ENCODE data around the gene TPD52L2.
"Not testable (repeated sequence)": the region's sequence is repeated elsewhere in the genome, so short reads cannot be mapped to it uniquely, and the experiment has no call there.

The TPD52L2 gene

DNA sequence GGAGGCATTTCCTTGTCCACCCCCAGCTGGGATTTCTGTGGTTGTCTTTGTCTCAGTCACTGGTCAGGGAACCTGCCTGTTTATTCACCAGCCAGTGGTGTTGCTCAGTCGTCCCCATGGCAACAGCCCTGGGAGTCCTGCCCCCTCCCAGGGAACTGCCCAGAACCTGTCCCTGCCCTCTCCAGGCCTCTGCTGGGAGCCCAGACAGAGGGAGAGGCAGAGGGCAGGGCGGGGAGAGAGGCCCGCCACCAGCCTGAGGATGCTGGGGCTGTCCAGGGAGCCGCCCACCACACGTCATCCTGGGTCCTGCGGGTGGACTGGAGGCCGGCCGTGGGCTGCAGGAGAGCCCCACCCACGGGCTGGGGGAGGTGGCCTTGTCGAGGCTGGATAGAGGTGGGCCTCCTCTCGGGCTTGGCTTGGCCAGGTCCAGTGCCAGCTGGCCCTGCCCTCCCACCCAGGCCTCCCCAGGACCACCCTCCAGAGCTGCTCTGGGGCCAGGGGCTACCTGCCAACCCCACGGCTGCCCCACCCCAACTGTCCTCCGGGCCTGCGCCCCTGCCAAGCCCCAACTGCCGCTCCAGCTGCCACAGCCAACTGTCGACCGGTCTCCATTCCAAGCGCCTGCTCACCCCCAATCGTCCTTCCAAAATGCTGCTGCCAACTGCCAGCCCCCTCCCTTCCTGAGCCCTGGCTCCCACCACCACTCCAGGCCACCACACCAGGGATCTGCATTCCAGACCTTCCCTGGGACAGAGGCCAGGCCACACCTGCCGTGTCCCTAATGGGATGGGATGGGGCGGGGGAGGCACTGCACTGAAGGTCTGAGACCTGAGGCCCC is 29.8 kb upstream of the TPD52L2 start:
- no peak for DNase-seq (ENCODE audit: low read depth)

DNA sequence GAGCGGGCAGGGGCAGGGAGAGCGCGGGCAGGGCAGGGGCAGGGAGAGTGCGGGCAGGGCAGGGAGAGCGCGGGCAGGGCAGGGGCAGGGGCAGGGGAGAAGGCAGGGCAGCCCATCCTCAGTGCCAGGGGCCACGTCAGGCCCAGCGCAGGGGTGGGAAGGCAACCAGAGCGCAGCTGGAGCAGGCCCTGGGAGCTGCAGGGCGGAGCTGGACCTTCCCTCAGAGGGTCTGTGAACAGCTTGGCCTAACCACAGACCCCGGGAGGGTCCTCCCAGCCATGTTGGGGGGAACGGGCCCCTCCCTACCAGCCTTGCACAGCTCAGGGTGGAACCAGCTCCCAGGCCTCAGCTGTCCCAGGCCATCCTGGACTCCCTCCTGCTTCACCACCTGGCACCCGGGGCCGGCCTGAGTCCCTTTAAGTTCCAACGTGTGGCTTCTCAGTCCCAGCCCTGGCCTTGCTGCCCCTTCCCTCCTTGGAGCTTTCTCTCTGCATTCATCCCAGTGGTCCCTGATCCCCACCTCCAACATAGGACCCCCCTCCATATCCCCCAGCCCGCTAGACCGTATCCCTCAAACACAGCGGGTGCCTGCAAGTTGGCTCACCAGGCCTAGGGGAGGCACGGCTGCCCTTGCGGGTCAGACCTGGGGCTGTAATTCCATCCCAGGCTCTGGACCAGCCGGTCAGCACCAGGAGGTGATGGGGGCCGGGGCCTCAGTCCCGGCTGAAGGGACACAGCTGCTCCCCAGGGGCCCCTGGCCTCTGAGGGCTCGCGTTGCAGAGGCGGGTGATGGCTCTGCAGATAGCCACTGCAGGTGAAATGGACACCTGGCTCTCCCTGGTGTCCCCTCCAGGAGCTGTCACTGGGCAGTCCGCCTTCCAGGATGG is 28.4 kb upstream of the TPD52L2 start:
- DNase-seq (ENCODE audit: low read depth), result no peak

DNA sequence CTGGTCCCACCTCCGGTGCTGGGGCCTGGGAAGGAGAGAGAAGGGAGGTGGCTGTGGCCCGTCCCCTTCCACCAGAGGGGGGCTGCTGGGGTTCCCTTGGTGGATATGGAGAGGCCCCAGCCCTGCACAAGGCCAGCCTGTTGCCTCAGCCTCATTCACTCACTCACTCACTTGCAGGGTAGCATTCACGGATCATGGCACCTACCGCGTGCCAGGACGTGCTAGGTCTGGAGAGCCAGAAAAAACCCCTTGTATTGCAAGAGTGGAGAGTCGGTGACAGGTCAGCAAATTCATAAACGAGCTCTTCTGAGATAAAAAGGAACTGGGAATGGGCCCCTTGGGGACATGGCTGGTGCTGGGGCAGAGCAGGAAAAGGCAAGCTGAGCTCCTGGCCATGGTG is 27.6 kb upstream of the TPD52L2 start:
- DNase-seq (ENCODE audit: low read depth), result no peak

DNA sequence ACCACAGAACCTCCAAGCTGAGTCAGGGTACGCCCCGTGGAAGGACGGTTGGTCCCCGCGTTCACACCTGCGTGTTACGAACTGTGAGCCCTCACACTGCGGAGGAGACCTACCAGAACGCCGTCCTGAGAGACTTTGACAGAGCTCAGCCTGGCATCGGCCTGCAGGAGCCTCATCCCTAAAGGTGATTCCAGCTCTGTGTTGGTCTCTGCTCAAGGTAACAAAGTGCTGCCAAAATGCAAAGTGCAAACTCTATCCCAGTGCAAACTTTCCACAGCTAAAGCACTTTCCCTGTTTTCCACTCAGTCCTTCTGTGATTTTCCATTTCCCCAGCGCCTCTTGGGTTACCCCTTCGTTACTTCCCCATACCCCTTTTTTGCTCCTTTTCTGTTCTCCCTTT is 25.4 kb upstream of the TPD52L2 start:
- DNase-seq (ENCODE audit: low read depth), result no peak

DNA sequence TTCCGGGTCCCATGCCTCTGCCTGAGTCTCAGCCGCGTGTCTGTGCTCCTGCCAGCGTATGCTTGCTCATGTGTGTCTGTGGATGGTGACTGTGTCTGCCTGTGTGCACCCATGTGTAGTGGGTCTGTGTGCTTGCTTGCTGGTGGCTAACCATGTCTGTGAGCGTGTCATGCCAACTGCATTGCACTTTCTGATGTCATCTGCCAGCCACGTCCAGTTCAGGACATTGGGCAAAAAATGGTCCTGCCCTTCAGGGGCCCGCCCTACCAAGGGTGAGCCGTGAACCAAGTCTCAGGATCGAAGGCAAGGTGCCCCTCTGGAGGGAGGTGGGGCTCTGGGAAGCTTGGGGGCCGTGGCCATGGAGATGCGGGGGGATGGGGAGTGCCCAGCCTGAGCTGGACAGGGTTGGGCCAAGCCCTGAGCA is 24.7 kb upstream of the TPD52L2 start:
- DNase-seq (ENCODE audit: low read depth), result no peak

DNA sequence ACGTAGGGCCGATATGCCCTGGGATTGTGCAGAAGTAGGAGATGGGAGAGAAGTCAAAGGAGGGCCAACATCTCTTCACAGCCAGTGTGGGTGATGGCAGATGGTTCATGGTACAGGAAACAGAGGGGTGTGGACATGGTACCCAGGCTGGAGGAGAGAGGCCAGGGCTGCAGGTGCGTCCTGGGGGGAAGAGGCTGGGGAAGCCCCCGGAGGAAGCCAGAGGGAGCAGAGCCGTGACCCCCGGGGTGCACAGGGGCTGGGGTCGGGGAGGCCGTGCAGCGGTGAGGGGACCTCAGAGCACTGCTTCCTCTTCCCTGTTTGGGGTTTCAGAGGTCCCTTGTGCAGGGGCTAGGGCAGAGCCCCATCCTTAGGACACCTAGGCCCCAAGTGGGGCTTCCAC is 22.8 kb upstream of the TPD52L2 start:
- no peak for DNase-seq (ENCODE audit: low read depth)

DNA sequence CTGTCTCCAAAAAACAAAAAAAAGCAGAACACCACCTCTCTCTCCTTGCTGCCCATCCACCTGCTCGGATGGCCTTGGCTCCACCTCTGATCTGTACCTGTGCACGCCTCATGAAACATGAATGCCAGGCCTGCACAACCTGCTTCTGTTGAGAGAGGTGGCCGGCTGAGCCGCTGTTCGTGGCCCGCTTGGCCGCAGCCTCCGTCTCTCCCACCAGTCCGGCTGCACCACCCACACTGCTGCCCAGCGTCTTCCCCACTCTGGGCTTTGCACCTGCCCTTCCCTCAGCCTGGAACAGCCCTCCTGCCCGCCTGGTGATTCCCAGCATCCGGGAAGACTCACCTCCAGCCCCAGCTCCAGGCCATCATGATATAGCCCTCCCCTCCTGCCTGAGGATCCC is 21.8 kb upstream of the TPD52L2 start:
- no peak for DNase-seq (ENCODE audit: low read depth)

DNA sequence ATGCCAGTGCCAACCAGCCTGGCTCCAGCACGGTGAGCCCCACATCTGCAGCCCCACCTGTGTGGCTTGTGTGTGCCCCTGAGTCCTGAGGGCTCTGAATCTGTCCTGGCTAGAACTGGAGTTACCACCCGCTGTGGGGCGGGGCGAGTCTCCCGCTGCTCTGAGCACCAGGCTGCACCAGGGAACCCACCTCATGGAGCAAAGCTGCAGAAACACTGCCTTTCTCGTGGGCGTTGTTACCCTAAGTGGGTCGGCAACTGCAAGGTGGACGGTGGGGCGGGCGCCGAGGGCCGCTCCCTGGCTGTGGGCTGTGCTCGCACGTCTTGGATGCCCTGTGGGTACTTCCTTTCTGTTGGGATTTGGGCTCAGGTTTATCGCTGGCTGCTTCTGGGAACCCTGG is 21.3 kb upstream of the TPD52L2 start:
- DNase-seq (ENCODE audit: low read depth), result no peak

DNA sequence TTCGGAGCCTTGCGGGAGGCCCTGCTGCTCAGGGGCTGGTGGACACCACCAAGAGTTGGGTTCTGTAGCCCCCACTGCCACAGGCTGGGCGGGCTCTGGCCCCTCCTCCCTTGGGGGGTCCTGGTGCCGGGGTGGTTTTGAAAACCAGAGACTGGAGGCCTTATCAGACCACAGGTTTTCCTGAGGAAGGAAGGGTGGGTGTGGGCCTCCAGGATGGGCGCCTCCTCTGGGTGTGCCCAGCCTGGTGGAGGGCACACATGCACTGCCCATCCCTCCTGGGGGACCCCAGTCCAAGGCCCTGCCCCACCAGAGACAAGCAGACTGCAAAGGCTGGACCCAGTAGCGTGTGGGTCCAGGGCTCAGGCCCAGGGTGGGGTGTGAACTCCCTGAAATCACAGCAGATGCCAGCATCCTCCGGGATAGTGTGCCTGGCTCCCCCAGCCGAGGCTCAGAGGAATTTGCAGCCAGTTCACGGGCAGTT is 20.5 kb upstream of the TPD52L2 start:
- no peak for DNase-seq (ENCODE audit: low read depth)

DNA sequence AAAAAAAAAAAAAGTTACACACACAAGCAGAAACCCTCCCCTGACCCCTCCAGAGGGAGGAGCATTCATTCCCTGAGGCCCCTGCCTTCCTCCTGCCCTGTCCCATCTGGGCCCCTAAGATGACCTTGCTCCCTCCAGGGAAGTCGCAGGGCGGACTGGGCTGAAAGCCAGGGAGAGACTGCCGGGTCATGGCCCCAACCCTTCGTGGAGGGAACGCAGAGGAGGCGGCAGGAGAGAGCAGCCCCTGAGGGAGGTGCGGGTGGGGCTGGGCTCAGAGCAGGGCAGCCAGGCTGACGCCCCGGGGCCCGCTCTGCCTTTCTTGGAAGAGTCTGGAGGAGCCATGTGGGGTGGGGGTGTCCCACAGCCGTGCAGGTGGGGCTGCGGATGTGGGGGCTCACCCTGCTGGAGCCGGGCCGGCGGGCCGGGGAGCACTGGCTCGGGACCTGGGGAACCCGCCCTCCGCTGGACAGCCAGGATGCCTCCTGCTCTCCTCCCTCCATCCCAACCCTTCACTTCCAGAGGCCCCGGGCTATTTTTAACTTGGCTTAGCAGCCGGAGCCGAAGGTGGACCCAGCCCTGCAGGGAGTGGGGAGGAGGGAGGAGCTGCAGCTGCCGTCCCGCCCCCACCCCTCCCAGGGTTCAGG is 18.8 kb upstream of the TPD52L2 start:
- no peak for DNase-seq (ENCODE audit: low read depth)

DNA sequence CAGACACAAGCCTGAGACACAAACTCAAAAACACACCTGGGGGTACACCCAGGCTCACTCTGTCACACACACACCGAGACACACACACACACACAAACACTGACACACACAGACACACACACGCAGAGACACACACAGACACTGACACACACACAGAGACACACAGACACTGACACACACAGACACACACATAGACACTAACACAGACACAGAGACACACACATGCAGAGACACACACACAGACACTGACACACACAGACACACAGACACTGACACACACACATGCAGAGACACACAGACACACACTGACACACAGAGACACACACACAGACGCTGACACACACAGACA is 18.2 kb upstream of the TPD52L2 start:
- no peak for DNase-seq (ENCODE audit: low read depth)

DNA sequence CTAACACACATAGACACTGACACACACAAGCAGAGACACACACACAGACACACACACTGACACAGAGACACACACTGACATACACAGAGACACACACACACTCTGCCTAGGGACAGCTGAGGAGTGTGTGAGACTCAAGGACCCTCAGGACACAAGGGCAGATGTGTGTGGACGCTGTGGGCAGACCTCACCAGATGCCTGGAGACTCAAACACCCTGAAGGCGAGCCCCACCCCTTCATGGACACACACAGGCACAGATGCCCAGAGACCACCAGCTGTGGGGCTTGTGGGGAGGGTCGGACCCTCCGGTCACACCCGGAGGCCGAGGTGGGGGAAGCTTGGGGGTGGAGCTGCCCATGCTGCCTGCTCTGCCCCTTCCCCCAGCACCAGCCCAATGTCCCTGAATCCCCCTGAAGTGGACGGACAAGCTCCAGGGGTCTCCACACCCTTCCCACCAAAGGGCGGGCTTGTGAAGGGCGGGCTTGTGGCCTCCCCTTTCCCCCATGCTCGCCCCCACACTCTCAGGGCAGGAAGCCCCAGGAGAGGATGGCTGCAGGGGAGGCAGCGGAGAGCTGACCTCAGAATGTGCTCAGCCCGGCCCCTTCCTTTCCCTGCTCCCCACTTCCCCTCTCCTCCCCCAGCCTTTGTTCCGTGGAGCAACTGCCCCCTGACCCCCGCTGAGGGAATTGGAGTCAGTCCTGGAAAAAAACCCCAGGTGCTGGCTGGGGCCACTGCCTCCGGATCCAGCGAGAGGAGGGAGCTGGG is 17.6 kb upstream of the TPD52L2 start:
- no peak for DNase-seq (ENCODE audit: low read depth)

DNA sequence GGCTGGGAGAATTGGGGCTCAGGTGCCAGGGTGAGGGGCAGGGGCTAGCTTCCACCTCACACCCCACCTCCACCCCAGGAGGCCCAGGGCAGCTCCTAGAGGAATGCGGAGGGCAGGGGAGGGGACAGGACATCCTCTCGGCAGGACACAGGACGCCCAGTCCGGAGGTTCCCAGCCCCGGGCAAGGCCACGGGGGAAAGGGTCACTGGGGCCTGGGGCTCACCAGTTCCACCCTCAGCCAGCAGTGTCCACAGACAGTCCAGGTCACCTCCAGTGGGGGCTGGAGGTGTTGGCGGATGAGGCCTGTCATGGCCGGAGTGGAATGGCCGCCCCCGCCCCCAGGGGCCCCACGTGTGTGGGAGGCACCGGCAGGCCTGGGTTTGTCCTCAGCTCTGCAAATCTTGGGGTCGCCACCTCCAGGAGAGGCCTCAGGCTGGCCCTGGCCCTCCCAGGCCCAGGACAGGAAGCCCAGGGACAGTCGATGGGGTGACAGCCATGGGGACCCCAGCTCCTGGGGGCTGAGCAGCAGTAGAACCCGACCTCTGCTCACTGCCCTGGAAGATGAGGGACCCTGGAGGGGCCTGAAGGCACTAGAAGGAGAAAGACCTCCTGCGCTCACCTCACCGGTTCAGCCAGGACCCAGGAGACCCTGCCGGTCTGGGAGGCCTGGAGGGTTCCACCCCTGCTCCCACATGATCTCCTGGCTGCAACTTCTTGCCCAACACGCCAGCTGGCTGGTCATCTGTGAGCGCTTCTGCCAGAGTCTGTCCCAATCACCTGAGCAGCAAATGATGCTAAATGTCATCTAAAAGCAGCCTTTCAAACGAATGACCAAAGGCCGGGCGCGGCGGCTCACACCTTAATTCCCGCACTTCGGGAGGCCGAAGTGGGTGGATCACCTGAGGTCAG is 16.8 kb upstream of the TPD52L2 start:
- DNase-seq (ENCODE audit: low read depth), result no peak

DNA sequence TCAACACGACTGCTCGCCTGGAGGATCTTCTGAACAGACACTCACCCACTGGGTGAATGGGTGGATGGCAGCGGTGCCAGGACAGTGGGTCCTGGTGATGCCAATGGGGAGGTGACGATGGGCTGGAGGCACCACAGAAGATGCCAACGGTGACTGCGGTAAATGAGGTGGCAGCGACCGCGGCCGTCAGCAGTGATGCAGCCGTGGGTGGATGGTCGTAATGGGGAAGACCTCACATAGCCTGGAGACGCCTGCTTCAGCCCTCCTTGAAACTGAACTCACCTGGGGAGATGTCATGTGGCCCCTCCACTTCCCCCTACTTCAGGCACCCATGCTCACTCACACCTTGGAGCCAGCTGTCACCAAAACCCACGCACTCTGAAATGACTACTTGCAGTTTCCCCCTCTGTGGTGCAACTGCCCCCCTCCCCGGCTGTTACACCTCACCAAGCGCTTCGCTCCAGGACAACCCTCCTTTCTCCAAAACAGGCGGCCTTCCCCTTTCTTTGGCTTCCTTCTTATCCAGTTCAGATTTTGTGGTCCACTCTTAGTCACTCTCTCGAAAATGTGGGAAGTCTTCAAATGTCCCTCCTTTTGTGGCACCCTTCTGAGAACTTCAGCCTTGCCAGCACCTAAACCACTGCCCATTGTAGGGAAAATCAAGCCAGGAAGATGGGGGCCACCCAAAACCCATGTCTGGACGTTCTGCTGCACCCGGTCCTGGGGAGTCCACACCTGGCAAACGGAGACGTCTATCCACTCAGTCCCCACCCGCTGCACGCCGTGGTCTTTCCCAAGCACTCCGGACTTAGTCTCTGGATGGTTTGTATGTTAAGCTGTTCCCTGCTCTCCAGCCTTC is 14.2 kb upstream of the TPD52L2 start:
- DNase-seq (ENCODE audit: low read depth), result no peak

DNA sequence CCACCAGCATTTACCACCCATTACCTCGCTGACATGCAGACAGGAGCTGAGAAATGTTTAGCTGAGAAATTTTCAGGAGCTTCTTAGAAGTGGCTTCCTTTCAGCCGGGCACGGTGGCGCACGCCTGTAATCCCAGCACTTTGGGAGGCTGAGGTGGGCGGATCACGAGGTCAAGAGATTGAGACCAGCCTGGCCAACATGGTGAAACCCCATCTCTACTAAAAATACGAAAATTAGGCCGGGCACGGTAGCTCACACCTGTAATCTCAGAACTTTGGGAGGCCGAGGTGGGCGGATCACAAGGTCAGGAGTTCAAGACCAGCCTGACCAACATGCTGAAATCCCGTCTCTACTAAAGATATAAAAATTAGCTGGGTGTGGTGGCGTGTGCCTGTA is 13.5 kb upstream of the TPD52L2 start:
- DNase-seq (ENCODE audit: low read depth), result not testable (repeated sequence)

DNA sequence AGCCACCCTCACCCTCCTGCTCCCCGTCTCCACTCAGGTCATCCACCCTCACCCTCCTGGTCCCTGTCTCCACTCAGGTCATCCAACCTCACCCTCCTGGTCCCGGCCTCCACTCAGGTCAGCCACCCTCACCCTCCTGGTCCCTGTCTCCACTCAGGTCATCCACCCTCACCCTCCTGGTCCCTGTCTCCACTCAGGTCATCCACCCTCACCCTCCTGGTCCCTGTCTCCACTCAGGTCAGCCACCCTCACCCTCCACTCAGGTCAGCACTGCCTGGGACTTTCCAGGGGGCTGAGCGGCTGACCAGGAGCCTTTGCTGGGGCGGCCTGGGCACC is 11.4 kb upstream of the TPD52L2 start:
- not testable (repeated sequence) for DNase-seq (ENCODE audit: low read depth)

DNA sequence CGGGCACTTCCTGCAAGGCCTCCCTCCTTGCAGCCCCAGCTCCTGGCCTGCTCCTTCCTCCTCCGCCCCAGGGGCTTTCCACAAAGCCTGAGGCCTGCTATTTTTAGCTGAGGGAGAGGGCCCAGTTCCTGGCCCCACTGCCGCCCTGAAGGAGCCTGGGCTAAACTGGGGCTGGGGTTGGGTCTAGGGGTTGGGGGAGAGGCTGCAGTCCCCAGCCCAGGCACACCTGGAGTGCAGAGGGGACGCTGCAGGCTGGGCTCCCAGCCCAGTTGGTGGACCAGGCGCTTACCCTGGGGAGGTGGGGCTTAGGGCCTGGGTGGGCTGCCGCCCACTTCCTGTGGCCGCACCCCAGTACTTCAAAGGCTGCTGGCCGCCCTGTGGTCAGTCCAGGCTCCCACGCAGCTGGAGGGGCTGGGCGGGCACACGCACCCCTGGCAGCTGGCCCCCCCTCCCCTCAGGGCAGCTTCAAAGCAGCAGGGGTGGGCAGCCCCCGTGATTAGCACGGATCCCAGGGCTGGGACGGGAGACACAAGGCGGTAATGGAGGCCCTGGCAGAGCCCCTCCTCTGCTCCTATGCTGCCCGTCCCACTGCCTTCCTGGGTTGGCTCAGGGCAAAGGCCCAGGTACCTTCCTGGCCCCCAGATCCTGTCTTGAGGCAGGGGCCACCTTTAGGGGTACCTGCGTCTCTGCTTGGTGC is 10.9 kb upstream of the TPD52L2 start:
- no peak for DNase-seq (ENCODE audit: low read depth)

DNA sequence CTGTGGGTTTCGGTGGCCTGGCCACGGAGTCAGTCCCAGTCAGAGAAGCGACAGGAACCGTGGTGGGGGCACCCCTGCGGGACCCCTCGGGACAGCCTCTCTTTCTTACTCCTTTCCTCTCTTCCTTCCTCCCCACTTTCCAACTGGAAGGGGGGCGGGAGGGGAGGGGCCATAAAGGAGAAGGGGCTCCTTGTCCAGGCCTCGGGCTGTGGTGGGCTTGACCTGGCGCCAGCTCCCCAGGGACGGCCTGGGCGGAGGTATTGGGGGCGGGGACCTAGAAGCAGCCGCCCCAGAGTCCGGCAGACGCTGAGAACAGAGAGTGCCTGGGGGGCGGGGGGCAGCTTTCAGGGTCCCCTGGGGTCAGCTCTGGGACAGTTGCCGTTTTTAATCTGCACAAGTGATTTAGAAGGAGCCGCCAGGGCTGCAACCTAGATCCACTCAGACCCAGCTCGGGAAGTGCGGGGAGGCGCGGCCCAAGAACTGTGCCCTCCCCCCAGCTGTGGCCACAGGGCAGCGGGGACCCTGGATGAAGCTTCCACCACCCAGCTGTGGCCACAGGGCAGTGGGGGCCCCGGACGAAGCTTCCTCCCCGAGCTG is 10.2 kb upstream of the TPD52L2 start:
- no peak for DNase-seq (ENCODE audit: low read depth)

Measured in activated gamma-delta T cell treated with anti-CD3 and anti-CD28 coated beads, Interleukin-2, amount 50 U/mL, for 16 hours (primary cell).